Left ventricle myocardium inferior (tissue), 1 donor: Measurements from ENCODE around the gene AP4E1. TPM values are rescaled to one million over a fixed set of nuclear protein-coding genes. Genes with fewer than 3 reads are reported as not detected.
"Not testable (repeated sequence)": the region's sequence is repeated elsewhere in the genome, so short reads cannot be mapped to it uniquely, and the experiment has no call there.

ENCODE experiments used
- DNase-seq: peaks from one replicate; pipeline ENCODE4 v3.0.0-alpha.2; 2020
- H3K27ac ChIP-seq: fragments of 200-600 bp; replicated peaks from 2 replicates; pipeline ENCODE4 v1.8.0; 2021
- H3K27me3 ChIP-seq: fragments of 200-600 bp; 2 replicates; pipeline ENCODE4 v1.8.0; 2021; ENCODE audit warnings: low read depth
- H3K36me3 ChIP-seq: fragments of 200-600 bp; 2 replicates; pipeline ENCODE4 v1.8.0; 2021
- H3K4me1 ChIP-seq: fragments of 200-600 bp; 2 replicates; pipeline ENCODE4 v1.8.0; 2021
- H3K4me3 ChIP-seq: fragments of 200-600 bp; 2 replicates; pipeline ENCODE4 v1.8.0; 2021; ENCODE audit warnings: mild to moderate bottlenecking, moderate library complexity
- H3K9me3 ChIP-seq: fragments of 200-600 bp; replicated peaks from 2 replicates; pipeline ENCODE4 v1.8.0; 2021
- CTCF ChIP-seq: fragments of 200-600 bp; IDR thresholded peaks from 2 replicates; pipeline ENCODE4 v1.8.0; 2021; ENCODE audit warnings: antibody characterized with exemption, mild to moderate bottlenecking, borderline replicate concordance
- intact Hi-C: fragments of 100-400 bp; cut with micrococcal nuclease; formaldehyde crosslinking; loops from one replicate; pipeline ENCODE4 v1.11.0; 2022
- total RNA-seq: library from RNA; stranded (reverse); fragmentation: NEBNext Ultra II Directional; extraction: Animal tissue kit (Norgen Biotek cat#: 25700); gene quantifications from one replicate; pipeline ENCODE4 v1.2.1, GENCODE V29; 2021
- donor health status: DM: no; HTN: yes; CAD: no; lungs with severe emphysema.

AP4E1 gene
- total RNA-seq, 1 donor from 2014 or later, result 8.0 TPM

GRCh38 chr15:50890751-50891150 is 17.7 kb upstream of the AP4E1 start:
- H3K27me3 ChIP-seq, result no peaks in the 10 kb centered on the region
- no peak for TF ChIP-seq CTCF
- intact Hi-C loops, result no loop called here

GRCh38 chr15:50891159-50891558 is 17.3 kb upstream of the AP4E1 start:
- intact Hi-C loops, result no loop called here
- TF ChIP-seq CTCF, result no peak
- H3K27me3 ChIP-seq, result no peaks in the 10 kb centered on the region
- H3K36me3 ChIP-seq, result peaks cover 2% of the 10 kb centered on the region
- H3K27ac ChIP-seq, result no peak overlapping the region
- DNase-seq, result no peak
- no peaks in the 10 kb centered on the region for H3K4me1 ChIP-seq
- peaks cover 22% of the 10 kb centered on the region for H3K9me3 ChIP-seq
- no peak overlapping the region for H3K4me3 ChIP-seq

More at GRCh38 chr15:50890751-50891150, 17.7 kb upstream of the AP4E1 start:
- Histone ChIP-seq H3K4me1 (peaks cover 2% of the 10 kb centered on the region), H3K36me3 (peaks cover 2% of the 10 kb centered on the region), H3K9me3 (peaks cover 22% of the 10 kb centered on the region), H3K4me3 (no peak overlapping the region), H3K27ac (no peak overlapping the region)
- no peak for DNase-seq

- Histone ChIP-seq H3K4me1 (no peaks in the 10 kb centered on the region), H3K36me3 (peaks cover 2% of the 10 kb centered on the region)
- TF ChIP-seq CTCF, result no peak
Measured at GRCh38 chr15:50893976-50894375, 14.5 kb upstream of the AP4E1 start.

GRCh38 chr15:50901390-50901789 is 7.1 kb upstream of the AP4E1 start:
- intact Hi-C loops, H3K27ac ChIP-seq, H3K4me3 ChIP-seq, H3K9me3 ChIP-seq, H3K27me3 ChIP-seq, DNase-seq, H3K4me1 ChIP-seq, H3K36me3 ChIP-seq: not testable (repeated sequence)

More at GRCh38 chr15:50893976-50894375, 14.5 kb upstream of the AP4E1 start:
- Histone ChIP-seq H3K4me3 (no peak overlapping the region), H3K27ac (no peak overlapping the region), H3K9me3 (peaks cover 22% of the 10 kb centered on the region), H3K27me3 (no peaks in the 10 kb centered on the region)
- no peak for DNase-seq
- intact Hi-C loops, result no loop called here

GRCh38 chr15:50904211-50904610 is 4.3 kb upstream of the AP4E1 start:
- no peak overlapping the region for H3K4me3 ChIP-seq
- TF ChIP-seq CTCF, result no peak
- DNase-seq, result no peak
- H3K27me3 ChIP-seq, result no peaks in the 10 kb centered on the region
- H3K36me3 ChIP-seq, result peaks cover 7% of the 10 kb centered on the region
- intact Hi-C loops, result no loop called here
- H3K27ac ChIP-seq, result no peak overlapping the region
- peaks cover 25% of the 10 kb centered on the region for H3K4me1 ChIP-seq
- H3K9me3 ChIP-seq, result no peaks in the 10 kb centered on the region

- Histone ChIP-seq H3K27ac (no peak overlapping the region), H3K4me3 (no peak overlapping the region), H3K36me3 (peaks cover 7% of the 10 kb centered on the region), H3K27me3 (no peaks in the 10 kb centered on the region), H3K4me1 (peaks cover 34% of the 10 kb centered on the region), H3K9me3 (no peaks in the 10 kb centered on the region)
- no peak for TF ChIP-seq CTCF
- no peak for DNase-seq
- intact Hi-C loops, result no loop called here
Measured at GRCh38 chr15:50905055-50905454, 3.4 kb upstream of the AP4E1 start.
